ENCODE data around the gene PDIA6. TPM values are rescaled to one million over a fixed set of nuclear protein-coding genes. Genes with fewer than 3 reads are reported as not detected.

Gene PDIA6
- total and polyA plus RNA-seq, 4 donors = 159 to 348 (median 246) TPM

DNA sequence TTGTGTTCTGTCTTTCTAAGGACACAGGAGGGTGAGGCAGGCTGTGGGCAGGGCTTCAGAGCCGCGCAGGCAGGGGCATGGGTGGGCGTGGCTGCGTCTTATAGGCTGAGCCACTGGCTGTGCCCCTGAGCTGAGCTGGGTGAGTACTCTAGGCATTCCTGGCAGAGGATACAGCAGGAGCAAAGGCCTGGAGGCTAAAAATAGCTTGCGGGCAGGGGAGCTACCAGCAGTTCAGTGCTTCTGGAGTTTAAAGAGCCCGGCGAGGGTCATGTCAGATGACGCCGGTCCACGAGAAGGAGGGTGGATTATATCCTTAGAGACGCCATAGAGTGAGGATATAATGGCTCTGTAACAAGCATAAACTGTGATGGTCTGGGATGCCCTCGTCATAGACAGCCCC is 31.5 kb upstream of the PDIA6 start:
- Histone ChIP-seq H3K9ac (ENCODE audit: low read depth in 1 of 2, low read length in 2 of 2) (no peak overlapping the region), H3K4me3 (ENCODE audit: low read depth in 1 of 3, low read length in 3 of 3) (no peak overlapping the region), H3K9me3 (ENCODE audit: control insufficient read depth in 4 of 4, low read length in 3 of 4) (peaks cover 0 to 15% (median 5%) of the 10 kb centered on the region in 4 donors), H3K27ac (ENCODE audit: low read depth in 1 of 2, low read length in 2 of 2) (no peak overlapping the region), H3K36me3 (ENCODE audit: control insufficient read depth in 4 of 4, insufficient read depth in 3 of 4, low read depth in 1 of 4, low read length in 3 of 4) (no peaks in the 10 kb centered on the region), H3K4me1 (ENCODE audit: control insufficient read depth in 4 of 4, insufficient read depth in 4 of 4, low read length in 3 of 4) (peaks cover 0 to 2% (median 0%) of the 10 kb centered on the region in 4 donors), H3K27me3 (ENCODE audit: control insufficient read depth in 4 of 4, insufficient read depth in 4 of 4, low read length in 3 of 4) (no peaks in the 10 kb centered on the region)
- 38% methylated on average over 12 of the region's 12 CpGs for WGBS
- TF ChIP-seq REST (IDR thresholded peaks at IDR 0.05) = no peak
- TF ChIP-seq JUND (IDR thresholded peaks at IDR 0.05) = no peak
- TF ChIP-seq FOXA1 (IDR thresholded peaks at IDR 0.05) = no peak
- TF ChIP-seq YY1 (IDR thresholded peaks at IDR 0.05) = no peak
- TF ChIP-seq, protein P1, sequence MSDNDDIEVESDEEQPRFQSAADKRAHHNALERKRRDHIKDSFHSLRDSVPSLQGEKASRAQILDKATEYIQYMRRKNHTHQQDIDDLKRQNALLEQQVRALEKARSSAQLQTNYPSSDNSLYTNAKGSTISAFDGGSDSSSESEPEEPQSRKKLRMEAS (IDR thresholded peaks at IDR 0.05) = no peak
- no peak for TF ChIP-seq FOXA2 (IDR thresholded peaks at IDR 0.05)
- no peak for TF ChIP-seq GABPA (IDR thresholded peaks at IDR 0.05 in 1 of 2, conservative IDR thresholded peaks at IDR 0.05 in 1 of 2)
- TF ChIP-seq SP1 (IDR thresholded peaks at IDR 0.05) = peak; percentile 80
- peak; percentile 34 to 62 for TF ChIP-seq HNF4A (conservative IDR thresholded peaks at IDR 0.05)
- no peak for TF ChIP-seq NR2F2 (IDR thresholded peaks at IDR 0.05)
- no peak for TF ChIP-seq ATF3 (IDR thresholded peaks at IDR 0.05)
- TF ChIP-seq ZBTB33 (IDR thresholded peaks at IDR 0.05) = no peak
- peak; percentile 25 for TF ChIP-seq HNF4G (IDR thresholded peaks at IDR 0.05)
- no peak for TF ChIP-seq TAF1 (conservative IDR thresholded peaks at IDR 0.05)
- TF ChIP-seq, protein P2, sequence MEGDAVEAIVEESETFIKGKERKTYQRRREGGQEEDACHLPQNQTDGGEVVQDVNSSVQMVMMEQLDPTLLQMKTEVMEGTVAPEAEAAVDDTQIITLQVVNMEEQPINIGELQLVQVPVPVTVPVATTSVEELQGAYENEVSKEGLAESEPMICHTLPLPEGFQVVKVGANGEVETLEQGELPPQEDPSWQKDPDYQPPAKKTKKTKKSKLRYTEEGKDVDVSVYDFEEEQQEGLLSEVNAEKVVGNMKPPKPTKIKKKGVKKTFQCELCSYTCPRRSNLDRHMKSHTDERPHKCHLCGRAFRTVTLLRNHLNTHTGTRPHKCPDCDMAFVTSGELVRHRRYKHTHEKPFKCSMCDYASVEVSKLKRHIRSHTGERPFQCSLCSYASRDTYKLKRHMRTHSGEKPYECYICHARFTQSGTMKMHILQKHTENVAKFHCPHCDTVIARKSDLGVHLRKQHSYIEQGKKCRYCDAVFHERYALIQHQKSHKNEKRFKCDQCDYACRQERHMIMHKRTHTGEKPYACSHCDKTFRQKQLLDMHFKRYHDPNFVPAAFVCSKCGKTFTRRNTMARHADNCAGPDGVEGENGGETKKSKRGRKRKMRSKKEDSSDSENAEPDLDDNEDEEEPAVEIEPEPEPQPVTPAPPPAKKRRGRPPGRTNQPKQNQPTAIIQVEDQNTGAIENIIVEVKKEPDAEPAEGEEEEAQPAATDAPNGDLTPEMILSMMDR (IDR thresholded peaks at IDR 0.05; ENCODE audit: low read depth, low read length, missing input control) = no peak
- TF ChIP-seq RXRA (IDR thresholded peaks at IDR 0.05) = peak; percentile 31 to 64
- peak in 1 of 2 donors; percentile 28 for TF ChIP-seq RAD21 (IDR thresholded peaks at IDR 0.05)
- no peak for TF ChIP-seq EGR1 (IDR thresholded peaks at IDR 0.05; ENCODE audit: low read depth in 2 of 2)
- DNase-seq (ENCODE audit: low spot score) = no peak
